ENCODE results near the gene ATF7IP. TPM values are rescaled to one million over a fixed set of nuclear protein-coding genes. Genes with fewer than 3 reads are reported as not detected.
"Not testable (repeated sequence)": the region's sequence is repeated elsewhere in the genome, so short reads cannot be mapped to it uniquely, and the experiment has no call there.

Gene ATF7IP
- polyA plus RNA-seq, 10 donors: 29.6 to 41.1 (median 33.9) TPM

DNA sequence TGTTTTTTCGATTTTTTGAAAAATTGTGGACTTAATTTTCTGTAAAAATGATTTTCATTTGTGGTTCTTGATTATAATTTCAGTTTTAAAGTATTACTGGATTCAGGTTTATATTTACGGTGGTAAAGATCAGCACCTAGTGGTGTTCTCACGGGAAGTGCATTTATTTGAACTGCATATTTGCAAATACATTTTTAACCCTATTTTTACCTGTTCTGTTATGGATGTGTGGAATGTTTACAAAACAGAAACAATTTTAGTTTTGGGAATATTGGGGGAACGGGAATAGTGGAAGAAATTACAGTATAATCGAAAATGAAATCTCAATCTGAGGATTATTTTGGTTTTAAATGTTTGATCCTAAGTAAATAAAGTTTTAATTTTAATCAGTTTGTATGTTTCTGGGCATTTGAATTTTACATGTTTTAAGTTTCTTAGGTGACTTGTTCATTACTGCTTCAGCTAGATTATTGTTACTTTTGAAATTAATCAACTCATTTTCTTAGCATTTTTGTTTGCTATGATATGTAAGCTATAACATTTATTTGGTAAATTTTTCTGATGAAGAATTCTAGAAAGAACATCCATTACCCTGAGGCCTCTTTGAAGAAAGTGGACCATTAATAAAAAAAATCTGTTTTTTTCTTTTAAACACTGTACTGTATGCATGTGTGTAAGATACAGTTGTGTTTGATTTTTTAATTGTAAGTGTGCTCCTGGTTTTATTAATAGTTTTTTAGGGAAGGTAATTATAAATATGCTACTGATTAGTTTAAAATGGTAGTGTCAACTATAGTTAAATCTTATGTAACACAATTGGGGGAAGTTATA, 942 bp downstream of the ATF7IP start:
- peak in 1 of 3 donors; percentile 39 for DNase-seq

- peak; percentile 16 to 50 (median 25) for DNase-seq
Observed at GRCh38 chr12:14367040-14367661, 1.7 kb downstream of the ATF7IP start.

GRCh38 chr12:14369311-14369710, 3.8 kb downstream of the ATF7IP start:
- DNase-seq: no peak

GRCh38 chr12:14373217-14373616, 7.7 kb downstream of the ATF7IP start:
- DNase-seq: no peak

GRCh38 chr12:14379508-14379907, 14.0 kb downstream of the ATF7IP start:
- DNase-seq: no peak

DNA sequence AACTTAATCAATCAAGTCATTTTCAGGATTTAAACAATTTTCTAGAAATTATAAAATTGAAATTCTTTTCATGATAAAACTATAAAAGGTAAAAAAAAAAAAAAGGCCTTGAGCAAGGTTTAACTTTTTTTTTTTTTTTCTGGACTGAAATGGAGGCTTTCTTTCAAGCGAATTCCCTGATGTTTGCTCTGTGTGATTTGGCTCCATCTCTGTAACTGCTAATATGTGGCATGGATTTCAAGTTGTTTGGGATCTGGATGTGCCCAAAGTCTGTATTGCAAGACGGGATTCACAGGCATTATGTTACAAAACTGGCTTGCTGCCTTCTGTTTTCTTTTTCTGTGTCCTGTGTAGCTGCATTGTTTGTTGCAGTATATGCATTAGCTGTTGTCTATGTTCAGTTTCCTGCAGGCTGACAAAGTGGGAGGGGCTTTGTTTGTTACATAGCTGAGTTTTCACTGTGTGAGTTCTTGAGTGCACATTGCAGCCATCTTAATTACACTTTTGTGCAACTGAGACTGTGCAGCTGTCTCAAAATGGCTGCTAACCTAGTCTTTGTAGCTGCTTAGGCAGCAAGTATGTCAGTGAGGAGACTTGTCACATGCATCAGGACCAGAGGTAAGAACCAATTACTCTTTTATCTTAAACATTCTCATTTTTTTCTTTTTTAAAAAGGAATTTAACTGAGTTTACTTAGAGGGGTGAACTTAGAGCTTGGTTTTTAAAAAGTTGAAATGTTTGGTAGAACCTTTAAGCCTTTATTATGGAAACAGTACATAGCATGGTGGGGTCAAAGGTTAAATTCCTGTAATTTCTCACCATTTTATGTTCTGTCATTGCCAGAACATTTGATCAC, 19.5 kb downstream of the ATF7IP start:
- DNase-seq: peak; percentile 77 to 88 (median 86)

- DNase-seq: no peak
Observed at GRCh38 chr12:14387219-14387871, 21.9 kb downstream of the ATF7IP start.

DNA sequence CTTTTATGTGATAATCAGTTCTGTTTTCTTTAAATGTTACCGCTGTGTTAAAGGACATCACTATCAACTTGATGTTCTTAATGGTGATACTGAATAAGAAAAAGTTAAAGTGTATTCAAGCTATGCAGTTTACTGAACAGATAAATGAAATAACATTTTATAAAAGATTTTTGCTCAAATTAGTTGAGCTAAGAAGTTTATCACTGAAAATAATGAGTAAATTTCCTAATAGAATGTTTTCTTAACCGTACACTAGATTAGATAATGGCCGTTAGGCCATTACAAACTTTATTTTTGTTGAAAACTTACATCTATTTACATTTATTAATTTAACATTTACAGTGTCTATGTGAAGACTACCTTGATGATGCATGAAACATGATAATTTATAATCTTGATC, 25.0 kb downstream of the ATF7IP start:
- DNase-seq: no peak

GRCh38 chr12:14390870-14391530, 25.5 kb downstream of the ATF7IP start:
- DNase-seq: no peak

DNA sequence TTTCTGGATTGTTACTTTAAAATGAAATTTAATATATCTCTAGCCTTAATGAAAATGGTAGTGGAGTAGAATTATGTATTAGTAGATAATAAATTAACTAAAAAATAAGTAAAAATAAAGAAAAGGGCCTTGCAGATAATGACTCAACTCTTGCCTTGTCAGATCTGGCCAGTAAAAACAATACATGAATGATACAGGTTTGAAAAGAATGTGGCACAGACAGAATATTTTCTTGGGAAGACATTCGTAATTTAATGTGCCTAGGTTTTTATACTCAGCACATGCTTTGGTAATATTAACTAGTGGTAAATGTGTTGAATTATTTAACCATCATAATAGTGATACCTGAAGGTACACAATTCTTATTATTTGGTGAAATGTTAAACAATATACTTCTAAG, 28.3 kb downstream of the ATF7IP start:
- no peak for DNase-seq

- DNase-seq: peak; percentile 63 to 79 (median 63)
Observed at GRCh38 chr12:14394317-14395073, 29.0 kb downstream of the ATF7IP start.

DNA sequence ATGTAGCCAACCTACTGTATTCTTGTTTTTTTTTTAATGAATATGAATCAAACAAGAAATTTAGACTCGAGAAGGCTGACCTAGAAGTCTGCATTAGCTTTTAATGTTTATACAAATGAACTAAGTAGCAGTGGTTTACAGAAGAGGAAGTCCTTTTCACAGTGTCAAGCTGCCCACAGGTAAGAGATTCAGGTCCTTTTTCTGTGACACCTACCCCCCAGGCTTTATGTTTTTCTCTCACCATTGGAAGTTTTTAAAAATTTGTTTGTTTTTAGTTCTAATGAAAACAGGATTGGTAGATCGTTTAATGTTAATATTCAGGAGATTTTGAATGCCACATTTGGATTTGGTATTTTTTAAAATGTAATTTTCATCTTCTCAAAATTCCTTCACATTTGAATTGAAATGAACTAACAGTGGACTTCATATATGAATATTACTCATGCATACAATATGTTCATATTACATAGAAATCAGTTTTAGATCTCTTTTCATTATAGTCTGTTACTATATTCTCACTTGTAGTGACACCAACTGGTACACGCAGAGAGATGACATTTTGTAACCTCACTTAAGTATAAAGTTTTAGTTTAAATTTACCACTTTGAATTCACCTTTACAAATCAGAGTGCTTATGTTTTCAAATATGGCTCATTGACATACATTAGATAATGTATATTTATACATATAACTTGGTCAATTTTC, 29.7 kb downstream of the ATF7IP start:
- DNase-seq: no peak

GRCh38 chr12:14396071-14396470, 30.6 kb downstream of the ATF7IP start:
- DNase-seq: no peak

DNA sequence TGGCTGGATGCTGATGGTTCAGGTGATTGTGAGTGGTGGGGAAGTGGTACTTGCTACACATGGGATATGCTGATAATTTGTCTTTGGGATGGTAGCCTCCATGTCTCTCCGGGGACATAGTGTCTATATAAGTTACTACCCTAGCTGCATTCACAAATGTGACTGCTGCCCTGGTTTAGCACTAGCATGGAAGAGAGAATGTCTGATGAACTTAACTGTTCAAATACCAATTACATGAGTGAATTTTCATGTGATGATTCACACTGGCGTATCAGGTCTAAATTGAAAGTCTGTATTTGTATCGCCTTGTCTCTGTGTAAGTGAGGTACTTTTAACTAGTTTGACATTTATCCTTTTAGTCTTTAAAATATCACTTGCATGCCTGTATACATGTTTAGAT, 34.4 kb downstream of the ATF7IP start:
- no peak for DNase-seq

- DNase-seq: no peak
Observed at GRCh38 chr12:14400599-14400998, 35.1 kb downstream of the ATF7IP start.

- DNase-seq: not testable (repeated sequence)
Observed at GRCh38 chr12:14401267-14401666, 35.8 kb downstream of the ATF7IP start.

- DNase-seq: no peak
Observed at GRCh38 chr12:14402697-14403096, 37.2 kb downstream of the ATF7IP start.

GRCh38 chr12:14403293-14403692, 37.8 kb downstream of the ATF7IP start:
- no peak for DNase-seq

DNA sequence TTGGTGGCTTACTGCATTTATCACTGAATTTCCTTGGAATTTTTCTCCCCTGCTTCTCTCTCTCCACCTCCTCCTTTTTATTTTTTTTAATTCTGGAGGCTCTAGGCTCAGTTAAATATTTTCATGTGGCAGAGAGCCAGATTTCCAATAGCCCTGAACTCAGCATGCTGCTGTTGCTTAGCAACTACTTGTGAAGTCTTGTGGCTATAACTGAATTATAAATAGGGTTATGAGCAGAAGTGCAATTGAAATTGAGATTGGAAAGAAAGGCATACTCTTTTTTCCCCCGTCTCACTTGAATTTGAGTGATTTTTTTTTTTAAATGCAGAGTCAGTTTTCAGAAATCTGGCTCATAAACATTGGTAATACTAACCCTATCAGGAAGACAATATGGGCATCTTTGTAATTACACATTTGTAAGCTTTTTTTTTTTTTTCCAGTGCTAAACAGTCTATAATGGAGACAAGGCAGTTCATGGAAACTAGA, 38.3 kb downstream of the ATF7IP start:
- peak; percentile 74 to 83 (median 80) for DNase-seq

DNA sequence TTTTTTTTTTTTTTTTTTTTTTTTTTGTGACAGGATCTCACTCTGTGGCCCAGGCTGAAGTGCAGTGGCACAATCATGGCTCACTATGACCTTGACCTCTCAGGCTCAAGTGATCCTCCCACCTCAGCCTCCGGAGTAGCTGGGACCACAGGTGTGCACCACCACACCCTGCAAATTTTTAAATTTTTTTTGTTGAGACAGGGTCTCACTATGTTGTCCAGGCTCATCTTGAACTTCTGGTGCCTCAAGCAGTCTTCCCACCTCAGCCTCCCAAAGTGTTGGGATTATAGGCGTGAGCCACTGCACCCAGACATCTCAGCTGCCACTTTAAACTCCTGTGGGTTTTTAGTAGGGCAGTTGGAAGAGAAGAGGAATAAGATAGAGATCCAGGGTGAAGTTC, 39.9 kb downstream of the ATF7IP start:
- DNase-seq: not testable (repeated sequence)
